ENCODE measurements around the gene PODXL2. TPM values are rescaled to one million over a fixed set of nuclear protein-coding genes. Genes with fewer than 3 reads are reported as not detected.

Gene PODXL2
- total and polyA plus RNA-seq, 2 experiments from 2014 or later = 18.4 to 57.6 TPM

DNA sequence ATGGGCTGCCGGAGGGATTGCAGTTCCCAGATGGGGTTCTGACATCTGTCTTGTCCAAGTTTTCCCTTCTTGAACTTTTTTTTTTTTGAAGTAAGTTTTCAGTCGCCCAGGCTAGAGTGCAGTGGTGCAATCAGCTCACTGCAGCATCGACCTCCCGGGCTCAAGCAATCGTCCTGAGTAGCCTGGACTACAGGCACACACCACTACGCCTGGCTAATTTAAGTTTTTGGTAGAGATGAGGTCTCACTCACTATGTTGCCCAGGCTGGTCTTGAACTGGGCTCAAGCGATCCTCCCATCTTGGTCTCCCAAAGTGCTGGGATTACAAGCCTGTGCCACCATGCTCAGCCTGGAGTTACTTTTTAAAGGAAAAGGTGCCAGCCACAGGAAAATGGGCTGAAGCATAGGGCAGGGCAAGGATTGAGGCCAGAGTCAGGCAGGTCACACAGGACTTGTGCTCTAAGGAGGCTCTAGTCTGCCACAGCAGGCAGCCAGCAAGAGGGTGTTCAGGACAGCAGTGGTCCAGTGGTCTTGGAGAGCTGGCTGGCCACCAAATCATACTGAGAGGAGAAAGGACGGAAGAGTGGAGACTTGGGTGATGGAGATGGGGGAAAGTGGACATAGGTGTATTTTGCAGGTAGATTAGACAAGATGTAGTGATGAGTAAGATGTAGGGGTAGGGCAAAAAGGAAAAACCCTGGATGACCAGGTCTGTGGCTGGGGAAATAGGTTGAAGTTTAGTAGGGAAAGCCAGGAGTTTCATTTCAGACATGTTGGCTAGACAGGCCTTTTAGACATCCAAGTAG lies 6.0 kb upstream of the PODXL2 start:
- H3K27me3 Mint-ChIP-seq (ENCODE audit: insufficient read depth, low read depth, poor library complexity) = peaks cover 7% of the 10 kb centered on the region
- H3K4me3 ChIP-seq = no peak overlapping the region
- H3K27me3 ChIP-seq (ENCODE audit: insufficient read depth) = peaks cover 22% of the 10 kb centered on the region
- TF ChIP-seq POLR2AphosphoS5 (IDR thresholded peaks at IDR 0.05; ENCODE audit: low read depth) (no peak), STAT1 (IDR thresholded peaks at IDR 0.05; ENCODE audit: unreplicated experiment) (no peak), JUNB (IDR thresholded peaks at IDR 0.05; ENCODE audit: unreplicated experiment) (no peak), EZH2 (IDR thresholded peaks at IDR 0.05; ENCODE audit: low read depth, unreplicated experiment) (no peak), REST (IDR thresholded peaks at IDR 0.05; ENCODE audit: unreplicated experiment) (no peak), ZNF114 (CRISPR knock-in tag; IDR thresholded peaks at IDR 0.05) (no peak), EZH2phosphoT487 (IDR thresholded peaks at IDR 0.05; ENCODE audit: unreplicated experiment) (no peak), CREB1 (CRISPR knock-in tag; IDR thresholded peaks at IDR 0.05; ENCODE audit: low read depth) (no peak), NANOG (IDR thresholded peaks at IDR 0.05; ENCODE audit: borderline replicate concordance) (no peak), ZNF331 (CRISPR knock-in tag; IDR thresholded peaks at IDR 0.05; ENCODE audit: low read depth) (no peak), ZNF462 (CRISPR knock-in tag; IDR thresholded peaks at IDR 0.05) (no peak)
- TF ChIP-seq, protein P1, sequence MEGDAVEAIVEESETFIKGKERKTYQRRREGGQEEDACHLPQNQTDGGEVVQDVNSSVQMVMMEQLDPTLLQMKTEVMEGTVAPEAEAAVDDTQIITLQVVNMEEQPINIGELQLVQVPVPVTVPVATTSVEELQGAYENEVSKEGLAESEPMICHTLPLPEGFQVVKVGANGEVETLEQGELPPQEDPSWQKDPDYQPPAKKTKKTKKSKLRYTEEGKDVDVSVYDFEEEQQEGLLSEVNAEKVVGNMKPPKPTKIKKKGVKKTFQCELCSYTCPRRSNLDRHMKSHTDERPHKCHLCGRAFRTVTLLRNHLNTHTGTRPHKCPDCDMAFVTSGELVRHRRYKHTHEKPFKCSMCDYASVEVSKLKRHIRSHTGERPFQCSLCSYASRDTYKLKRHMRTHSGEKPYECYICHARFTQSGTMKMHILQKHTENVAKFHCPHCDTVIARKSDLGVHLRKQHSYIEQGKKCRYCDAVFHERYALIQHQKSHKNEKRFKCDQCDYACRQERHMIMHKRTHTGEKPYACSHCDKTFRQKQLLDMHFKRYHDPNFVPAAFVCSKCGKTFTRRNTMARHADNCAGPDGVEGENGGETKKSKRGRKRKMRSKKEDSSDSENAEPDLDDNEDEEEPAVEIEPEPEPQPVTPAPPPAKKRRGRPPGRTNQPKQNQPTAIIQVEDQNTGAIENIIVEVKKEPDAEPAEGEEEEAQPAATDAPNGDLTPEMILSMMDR (conservative IDR thresholded peaks at IDR 0.05; ENCODE audit: low read depth in 2 of 2) = no peak
- TF ChIP-seq, protein P2, sequence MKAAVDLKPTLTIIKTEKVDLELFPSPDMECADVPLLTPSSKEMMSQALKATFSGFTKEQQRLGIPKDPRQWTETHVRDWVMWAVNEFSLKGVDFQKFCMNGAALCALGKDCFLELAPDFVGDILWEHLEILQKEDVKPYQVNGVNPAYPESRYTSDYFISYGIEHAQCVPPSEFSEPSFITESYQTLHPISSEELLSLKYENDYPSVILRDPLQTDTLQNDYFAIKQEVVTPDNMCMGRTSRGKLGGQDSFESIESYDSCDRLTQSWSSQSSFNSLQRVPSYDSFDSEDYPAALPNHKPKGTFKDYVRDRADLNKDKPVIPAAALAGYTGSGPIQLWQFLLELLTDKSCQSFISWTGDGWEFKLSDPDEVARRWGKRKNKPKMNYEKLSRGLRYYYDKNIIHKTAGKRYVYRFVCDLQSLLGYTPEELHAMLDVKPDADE (IDR thresholded peaks at IDR 0.05) = no peak
- H3K4me2 ChIP-seq = no peak overlapping the region
- no peak overlapping the region for H2AFZ ChIP-seq
- no peaks in the 10 kb centered on the region for H3K79me2 ChIP-seq (replicated peaks; ENCODE audit: insufficient read depth)
- ATAC-seq (peak; percentile 28), DNase-seq (ENCODE audit: low spot score) (no peak)
- H3K27ac Mint-ChIP-seq = no peak overlapping the region
- H3K4me3 Mint-ChIP-seq = no peak overlapping the region
- no peaks in the 10 kb centered on the region for H3K9me2 ChIP-seq (ENCODE audit: insufficient read depth)
- peaks cover 53% of the 10 kb centered on the region for H3K36me3 Mint-ChIP-seq (ENCODE audit: low read depth)
- H4K20me1 ChIP-seq (replicated peaks; ENCODE audit: insufficient read depth) = 0 out of 2 replicates have a peak, but pooled peaks cover 6% of the 10 kb centered on the region
- H3K36me3 ChIP-seq (ENCODE audit: insufficient read depth) = peaks cover 30% of the 10 kb centered on the region
- H3K27ac ChIP-seq (ENCODE audit: low read depth) = no peak overlapping the region
- H3K4me1 Mint-ChIP-seq = no peaks in the 10 kb centered on the region; the same call in 2 of the 3 replicates
- no peaks in the 10 kb centered on the region for H3K9me3 Mint-ChIP-seq
- H3F3A ChIP-seq (replicated peaks; ENCODE audit: low read depth) = no peaks in the 10 kb centered on the region
- no peaks in the 10 kb centered on the region for H3K4me1 ChIP-seq (ENCODE audit: insufficient read depth)
